ENCODE measurements around the gene FMO3.

- TF ChIP-seq JUN (IDR thresholded peaks at IDR 0.05; ENCODE audit: borderline replicate concordance, insufficient read depth, insufficient read length, low read depth) (no peak), POLR2A (IDR thresholded peaks at IDR 0.05; ENCODE audit: low read depth, low read length) (no peak), POLR2AphosphoS5 (IDR thresholded peaks at IDR 0.05; ENCODE audit: insufficient read depth, low read depth, low read length) (no peak), MAX (IDR thresholded peaks at IDR 0.05; ENCODE audit: insufficient read depth, insufficient read length) (no peak), CTCF (IDR thresholded peaks at IDR 0.05; ENCODE audit: extremely low read depth in 1 of 2, insufficient read depth in 1 of 2, low read depth in 1 of 2, low read length in 2 of 2) (no peak), EZH2 (IDR thresholded peaks at IDR 0.05; ENCODE audit: borderline replicate concordance, low read depth, low read length, severe bottlenecking) (no peak)
These were observed 19.3 kb downstream of the FMO3 start for GRCh38 chr1:171109966-171110365.
